HepG2 (cell line): ENCODE data around the gene USP38. TPM values are rescaled to one million over a fixed set of nuclear protein-coding genes. Genes with fewer than 3 reads are reported as not detected.

Source experiments
- AHR ChIP-seq: IDR thresholded peaks from 2 replicates; pipeline ENCODE4 v1.6.1; 2018; ENCODE audit warnings: missing genetic modification reagents, missing compliant biosample characterization
- BCL6 ChIP-seq: IDR thresholded peaks from 2 replicates; pipeline ENCODE4 v1.6.1; 2016; ENCODE audit warnings: missing genetic modification reagents, missing compliant biosample characterization
- ELF3 ChIP-seq: IDR thresholded peaks from 2 replicates; pipeline ENCODE4 v1.6.1; 2016; ENCODE audit warnings: missing genetic modification reagents, missing compliant biosample characterization
- ELF4 ChIP-seq: sonication (generic); formaldehyde crosslinking; IDR thresholded peaks from 2 replicates; pipeline ENCODE4 v1.5.0; 2020; ENCODE audit warnings: missing genetic modification reagents, mild to moderate bottlenecking, moderate library complexity, borderline replicate concordance
- FOXJ3 ChIP-seq: sonication (generic); formaldehyde crosslinking; IDR thresholded peaks from 2 replicates; pipeline ENCODE4 v1.4.0; 2020; ENCODE audit warnings: missing genetic modification reagents, mild to moderate bottlenecking, borderline replicate concordance
- FOXK1 ChIP-seq: sonication (generic); formaldehyde crosslinking; IDR thresholded peaks from 2 replicates; pipeline ENCODE4 v1.4.0; 2020; ENCODE audit warnings: low read depth, missing genetic modification reagents, borderline replicate concordance
- GATAD2A ChIP-seq: IDR thresholded peaks from 2 replicates; pipeline ENCODE4 v1.6.1; 2016
- JUN ChIP-seq: sonication (generic); formaldehyde crosslinking; IDR thresholded peaks from 2 replicates; pipeline ENCODE4 v1.4.0; 2020; ENCODE audit warnings: mild to moderate bottlenecking, missing genetic modification reagents
- KDM4B ChIP-seq: sonication (generic); formaldehyde crosslinking; IDR thresholded peaks from 2 replicates; pipeline ENCODE4 v1.4.0; 2020; ENCODE audit warnings: missing genetic modification reagents
- KLF12 ChIP-seq: sonication (generic); formaldehyde crosslinking; IDR thresholded peaks from 2 replicates; pipeline ENCODE4 v1.4.0; 2020; ENCODE audit warnings: missing genetic modification reagents, borderline replicate concordance
- KLF15 ChIP-seq: sonication (generic); formaldehyde crosslinking; IDR thresholded peaks from 2 replicates; pipeline ENCODE4 v1.8.1; 2023; ENCODE audit warnings: borderline replicate concordance, mild to moderate bottlenecking, inconsistent platforms, missing genetic modification reagents, mixed read lengths
- MAFK ChIP-seq, 2 experiments: IDR thresholded peaks in 1 of 2; conservative IDR thresholded peaks in 1 of 2; 2 replicates each; pipeline ENCODE4 v1.6.1; 2011; ENCODE audit warnings: improper control_type of control experiment in 2 of 2, low read length in 2 of 2
- MBD4 ChIP-seq: IDR thresholded peaks from 2 replicates; pipeline ENCODE4 v1.6.1; 2012; ENCODE audit warnings: low read length, inconsistent platforms, borderline replicate concordance
- NAIF1 ChIP-seq: sonication (generic); formaldehyde crosslinking; IDR thresholded peaks from 2 replicates; pipeline ENCODE4 v1.5.0; 2020; ENCODE audit warnings: mild to moderate bottlenecking, missing genetic modification reagents, borderline replicate concordance
- SIN3B ChIP-seq: fragments of 150-350 bp; IDR thresholded peaks from 2 replicates; pipeline ENCODE4 v1.6.1; 2014; ENCODE audit warnings: low read length
- SIX1 ChIP-seq: sonication (generic); formaldehyde crosslinking; IDR thresholded peaks from 2 replicates; pipeline ENCODE4 v1.4.0; 2020; ENCODE audit warnings: missing genetic modification reagents, borderline replicate concordance
- U2AF1 ChIP-seq: fragments of 200-400 bp; formaldehyde crosslinking; optimal IDR thresholded peaks from 2 replicates; pipeline ENCODE3; 2017; ENCODE audit warnings: mild to moderate bottlenecking, low read depth, low read length
- ZNF264 ChIP-seq: sonication (generic); formaldehyde crosslinking; IDR thresholded peaks from 2 replicates; pipeline ENCODE4 v1.4.0; 2020; ENCODE audit warnings: missing genetic modification reagents
- ZNF451 ChIP-seq: sonication (generic); formaldehyde crosslinking; IDR thresholded peaks from 2 replicates; pipeline ENCODE4 v1.5.0; 2020; ENCODE audit warnings: mild to moderate bottlenecking, missing genetic modification reagents
- ZNF614 ChIP-seq: IDR thresholded peaks from 2 replicates; pipeline ENCODE4 v1.6.1; 2018; ENCODE audit warnings: missing biosample characterization, missing genetic modification reagents, inconsistent platforms, borderline replicate concordance
- ZNF709 ChIP-seq: sonication (generic); formaldehyde crosslinking; IDR thresholded peaks from 2 replicates; pipeline ENCODE4 v1.5.0; 2020; ENCODE audit warnings: mild to moderate bottlenecking, missing genetic modification reagents
- ZSCAN9 ChIP-seq: IDR thresholded peaks from 2 replicates; pipeline ENCODE4 v1.6.1; 2016; ENCODE audit warnings: borderline replicate concordance
- polyA plus RNA-seq, 8 experiments: library from polyadenylated mRNA; depleted of rRNA in 3 of 8; stranded (reverse) in 7 of 8; unstranded in 1 of 8; fragments of >200 nt; fragmentation: Illumina TruSeq in 4 of 8; extraction: Trizol in 4 of 8; gene quantifications; 2 replicates each; pipeline versions ENCODE4 v1.2.1 to v1.2.3, GENCODE V29; 2011 to 2016; ENCODE audit warnings: low read depth in 4 of 8, missing spikeins in 1 of 8, mixed read lengths in 1 of 8; ENCODE audit not compliant: insufficient read depth in 1 of 8
- total RNA-seq, 5 experiments: library from RNA; depleted of rRNA; stranded (reverse); fragments of >200 nt; fragmentation: Illumina TruSeq; extraction: Trizol; gene quantifications; 2 replicates each; pipeline ENCODE4 v1.2.3, GENCODE V29; 2016; ENCODE audit warnings: low read depth in 1 of 5
- TF ChIP-seq, protein P1 (sequence below): IDR thresholded peaks from 2 replicates; pipeline ENCODE4 v1.6.1; 2016; ENCODE audit warnings: low read depth, borderline replicate concordance
- TF ChIP-seq, protein P2 (sequence below): IDR thresholded peaks from 2 replicates; pipeline ENCODE4 v1.6.1; 2016
- TF ChIP-seq, protein P3 (sequence below): sonication (generic); formaldehyde crosslinking; IDR thresholded peaks from 2 replicates; pipeline ENCODE4 v1.8.0; 2022; ENCODE audit warnings: missing genetic modification reagents, mild to moderate bottlenecking, borderline replicate concordance
- TF ChIP-seq, protein P4 (sequence below): sonication (generic); formaldehyde crosslinking; IDR thresholded peaks from 2 replicates; pipeline ENCODE4 v1.4.0; 2020; ENCODE audit warnings: mild to moderate bottlenecking, missing genetic modification reagents
- TF ChIP-seq, protein P5 (sequence below): sonication (generic); formaldehyde crosslinking; IDR thresholded peaks from 2 replicates; pipeline ENCODE4 v1.5.0; 2020; ENCODE audit warnings: mild to moderate bottlenecking, missing genetic modification reagents

The USP38 gene
- total and polyA plus RNA-seq, 2 of the 13 experiments (the other 11 are each of a cell fraction or from before 2014, with no cell fraction given) = 4.5 to 11.8 TPM

DNA sequence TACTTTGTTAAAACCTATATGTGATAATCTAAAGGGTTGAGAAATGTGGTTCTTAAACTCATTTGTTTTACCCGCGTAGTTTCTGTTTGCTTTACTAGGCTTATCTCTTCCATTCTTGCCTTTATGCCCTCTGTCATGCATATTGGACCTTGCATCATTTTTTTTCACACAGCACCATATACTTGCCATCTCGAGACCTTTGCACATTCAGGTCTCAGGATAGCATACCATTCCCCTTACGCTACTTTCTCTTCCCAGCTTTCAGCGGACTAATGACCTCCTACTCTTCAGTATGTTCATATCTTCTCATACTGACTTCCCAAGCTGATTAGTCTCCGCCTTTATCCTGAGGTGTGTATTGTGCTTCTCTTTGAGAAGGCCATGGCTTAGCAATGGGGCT is 40.5 kb downstream of the USP38 start (continued):
- TF ChIP-seq NAIF1 (CRISPR knock-in tag) (peak; percentile 72; the same call in 1 of the 2 replicates), SIX1 (CRISPR knock-in tag) (0 out of 2 replicates have a peak, but pooled peaks have one; percentile 37), ZNF451 (CRISPR knock-in tag) (no peak), ZNF709 (CRISPR knock-in tag) (no peak), AHR (CRISPR knock-in tag) (no peak; the same call in 1 of the 2 replicates), ZNF614 (CRISPR knock-in tag) (peak; percentile 96), JUN (CRISPR knock-in tag) (peak; percentile 99), ZSCAN9 (CRISPR knock-in tag) (peak; percentile 63; the same call in 1 of the 2 replicates), GATAD2A (peak; percentile 96), KLF15 (CRISPR knock-in tag) (no peak), BCL6 (CRISPR knock-in tag) (peak; percentile 64), KLF12 (CRISPR knock-in tag) (no peak), ELF3 (CRISPR knock-in tag) (peak; percentile 66), SIN3B (peak; percentile 62; the same call in 1 of the 2 replicates), ELF4 (CRISPR knock-in tag) (no peak), U2AF1 (no peak), FOXJ3 (CRISPR knock-in tag) (peak; percentile 72; the same call in 1 of the 2 replicates), KDM4B (peak; percentile 83; the same call in 1 of the 2 replicates), MBD4 (no peak; the same call in 1 of the 2 replicates), MAFK (conservative IDR thresholded peaks at IDR 0.05 in 1 of 2, IDR thresholded peaks at IDR 0.05 in 1 of 2; ENCODE audit: low read length in 2 of 2) (peak in 1 of 2 experiments; percentile 16; a peak in 2 of 4 replicates), FOXK1 (CRISPR knock-in tag) (0 out of 2 replicates have a peak, but pooled peaks have one; percentile 37), ZNF264 (CRISPR knock-in tag) (peak; percentile 39; the same call in 1 of the 2 replicates)
- TF ChIP-seq, protein P1, sequence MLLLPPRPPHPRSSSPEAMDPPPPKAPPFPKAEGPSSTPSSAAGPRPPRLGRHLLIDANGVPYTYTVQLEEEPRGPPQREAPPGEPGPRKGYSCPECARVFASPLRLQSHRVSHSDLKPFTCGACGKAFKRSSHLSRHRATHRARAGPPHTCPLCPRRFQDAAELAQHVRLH (CRISPR knock-in tag) = peak; percentile 76; the same call in 1 of the 2 replicates
- TF ChIP-seq, protein P2, sequence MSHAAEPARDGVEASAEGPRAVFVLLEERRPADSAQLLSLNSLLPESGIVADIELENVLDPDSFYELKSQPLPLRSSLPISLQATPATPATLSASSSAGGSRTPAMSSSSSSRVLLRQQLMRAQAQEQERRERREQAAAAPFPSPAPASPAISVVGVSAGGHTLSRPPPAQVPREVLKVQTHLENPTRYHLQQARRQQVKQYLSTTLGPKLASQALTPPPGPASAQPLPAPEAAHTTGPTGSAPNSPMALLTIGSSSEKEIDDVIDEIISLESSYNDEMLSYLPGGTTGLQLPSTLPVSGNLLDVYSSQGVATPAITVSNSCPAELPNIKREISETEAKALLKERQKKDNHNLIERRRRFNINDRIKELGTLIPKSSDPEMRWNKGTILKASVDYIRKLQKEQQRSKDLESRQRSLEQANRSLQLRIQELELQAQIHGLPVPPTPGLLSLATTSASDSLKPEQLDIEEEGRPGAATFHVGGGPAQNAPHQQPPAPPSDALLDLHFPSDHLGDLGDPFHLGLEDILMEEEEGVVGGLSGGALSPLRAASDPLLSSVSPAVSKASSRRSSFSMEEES (CRISPR knock-in tag) = 0 out of 2 replicates have a peak, but pooled peaks have one; percentile 47
- TF ChIP-seq, protein P3, sequence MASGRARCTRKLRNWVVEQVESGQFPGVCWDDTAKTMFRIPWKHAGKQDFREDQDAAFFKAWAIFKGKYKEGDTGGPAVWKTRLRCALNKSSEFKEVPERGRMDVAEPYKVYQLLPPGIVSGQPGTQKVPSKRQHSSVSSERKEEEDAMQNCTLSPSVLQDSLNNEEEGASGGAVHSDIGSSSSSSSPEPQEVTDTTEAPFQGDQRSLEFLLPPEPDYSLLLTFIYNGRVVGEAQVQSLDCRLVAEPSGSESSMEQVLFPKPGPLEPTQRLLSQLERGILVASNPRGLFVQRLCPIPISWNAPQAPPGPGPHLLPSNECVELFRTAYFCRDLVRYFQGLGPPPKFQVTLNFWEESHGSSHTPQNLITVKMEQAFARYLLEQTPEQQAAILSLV (CRISPR knock-in tag) = no peak
- TF ChIP-seq, protein P4, sequence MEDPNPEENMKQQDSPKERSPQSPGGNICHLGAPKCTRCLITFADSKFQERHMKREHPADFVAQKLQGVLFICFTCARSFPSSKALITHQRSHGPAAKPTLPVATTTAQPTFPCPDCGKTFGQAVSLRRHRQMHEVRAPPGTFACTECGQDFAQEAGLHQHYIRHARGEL (CRISPR knock-in tag) = no peak
- TF ChIP-seq, protein P5, sequence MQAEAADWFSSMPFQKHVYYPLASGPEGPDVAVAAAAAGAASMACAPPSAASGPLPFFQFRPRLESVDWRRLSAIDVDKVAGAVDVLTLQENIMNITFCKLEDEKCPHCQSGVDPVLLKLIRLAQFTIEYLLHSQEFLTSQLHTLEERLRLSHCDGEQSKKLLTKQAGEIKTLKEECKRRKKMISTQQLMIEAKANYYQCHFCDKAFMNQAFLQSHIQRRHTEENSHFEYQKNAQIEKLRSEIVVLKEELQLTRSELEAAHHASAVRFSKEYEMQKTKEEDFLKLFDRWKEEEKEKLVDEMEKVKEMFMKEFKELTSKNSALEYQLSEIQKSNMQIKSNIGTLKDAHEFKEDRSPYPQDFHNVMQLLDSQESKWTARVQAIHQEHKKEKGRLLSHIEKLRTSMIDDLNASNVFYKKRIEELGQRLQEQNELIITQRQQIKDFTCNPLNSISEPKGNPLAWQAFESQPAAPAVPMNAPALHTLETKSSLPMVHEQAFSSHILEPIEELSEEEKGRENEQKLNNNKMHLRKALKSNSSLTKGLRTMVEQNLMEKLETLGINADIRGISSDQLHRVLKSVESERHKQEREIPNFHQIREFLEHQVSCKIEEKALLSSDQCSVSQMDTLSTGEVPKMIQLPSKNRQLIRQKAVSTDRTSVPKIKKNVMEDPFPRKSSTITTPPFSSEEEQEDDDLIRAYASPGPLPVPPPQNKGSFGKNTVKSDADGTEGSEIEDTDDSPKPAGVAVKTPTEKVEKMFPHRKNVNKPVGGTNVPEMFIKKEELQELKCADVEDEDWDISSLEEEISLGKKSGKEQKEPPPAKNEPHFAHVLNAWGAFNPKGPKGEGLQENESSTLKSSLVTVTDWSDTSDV (CRISPR knock-in tag) = no peak
